SK-N-SH (cell line): ENCODE measurements around the gene DNAH3. TPM values are rescaled to one million over a fixed set of nuclear protein-coding genes. Genes with fewer than 3 reads are reported as not detected.

Experiments used
- CTCF ChIA-PET: fragments of 300-600, 350-600 bp; formaldehyde crosslinking; extraction: SDS; loops from one replicate; lab custom pipeline; 2021; lab: Yijun Ruan, JAX
- POLR2A ChIA-PET: fragments of 350-600 bp; sonication (Branson Sonifier 250); formaldehyde crosslinking; extraction: SDS; loops from one replicate; lab custom pipeline; 2020; ENCODE audit warnings: antibody characterized with exemption, inconsistent platforms; lab: Yijun Ruan, JAX
- DNase-seq: peaks from one replicate; pipeline ENCODE4 v3.0.0; 2012
- H2AFZ ChIP-seq: fragments of 200-600 bp; sonication (generic); 2 replicates; pipeline ENCODE4 v1.8.1; 2016; ENCODE audit warnings: antibody characterized with exemption, mild to moderate bottlenecking, low read depth
- H3F3A ChIP-seq: fragments of 200-600 bp; sonication (generic); replicated peaks from 2 replicates; pipeline ENCODE3; 2016; ENCODE audit warnings: antibody characterized with exemption, mild to moderate bottlenecking; ENCODE audit not compliant: insufficient read depth
- H3K27ac ChIP-seq, 2 experiments: fragments of 200-500 bp in 1 of 2; fragments of 200-600 bp in 1 of 2; sonication (Bioruptor generic) in 1 of 2; sonication (generic), shearing (Covaris generic) in 1 of 2; 2 replicates each; pipeline versions ENCODE4 v1.5.1 to v1.6.1; 2014 to 2016; ENCODE audit warnings: low read depth in 2 of 2, inconsistent platforms in 1 of 2, low read length in 1 of 2, mild to moderate bottlenecking in 1 of 2, mixed read lengths in 1 of 2
- H3K27me3 ChIP-seq: fragments of 200-600 bp; sonication (generic), shearing (Covaris generic); 2 replicates; pipeline ENCODE4 v1.6.1; 2016; ENCODE audit warnings: mixed run types; ENCODE audit not compliant: insufficient read depth
- H3K36me3 ChIP-seq, 2 experiments: fragments of 200-500 bp in 1 of 2; fragments of 200-600 bp in 1 of 2; sonication (Bioruptor generic) in 1 of 2; sonication (generic) in 1 of 2; replicated peaks in 1 of 2; 2 replicates each; pipeline versions ENCODE3 to v1.5.1; 2014 to 2016; ENCODE audit warnings: low read length in 1 of 2, mild to moderate bottlenecking in 1 of 2; ENCODE audit not compliant: insufficient read depth in 2 of 2, control insufficient read depth in 1 of 2
- H3K4me1 ChIP-seq, 2 experiments: fragments of 200-500 bp in 1 of 2; fragments of 200-600 bp in 1 of 2; sonication (Bioruptor generic) in 1 of 2; sonication (generic), shearing (Covaris generic) in 1 of 2; 2 replicates each; pipeline versions ENCODE4 v1.5.1 to v1.6.1; 2014 to 2016; ENCODE audit warnings: low read depth in 1 of 2, low read length in 1 of 2, mixed run types in 1 of 2; ENCODE audit not compliant: insufficient read depth in 2 of 2, control insufficient read depth in 1 of 2
- H3K4me2 ChIP-seq: fragments of 200-600 bp; sonication (generic), shearing (Covaris generic); 2 replicates; pipeline ENCODE4 v1.6.1; 2017; ENCODE audit warnings: mixed run types
- H3K4me3 ChIP-seq, 2 experiments: fragments of 200-500 bp in 1 of 2; fragments of 200-600 bp in 1 of 2; sonication (Bioruptor generic) in 1 of 2; sonication (generic), shearing (Covaris generic) in 1 of 2; 2 replicates each; pipeline versions ENCODE4 v1.5.1 to v1.8.1; 2014 to 2016; ENCODE audit warnings: low read depth in 2 of 2, inconsistent platforms in 1 of 2, low read length in 1 of 2, mild to moderate bottlenecking in 1 of 2, mixed read lengths in 1 of 2, moderate library complexity in 1 of 2
- H3K79me2 ChIP-seq: fragments of 200-600 bp; sonication (generic); 2 replicates; pipeline ENCODE4 v1.8.1; 2017; ENCODE audit warnings: mild to moderate bottlenecking; ENCODE audit not compliant: insufficient read depth
- H3K9ac ChIP-seq: fragments of 200-600 bp; sonication (generic); 2 replicates; pipeline ENCODE4 v1.6.1; 2017; ENCODE audit warnings: mixed run types
- H3K9me2 ChIP-seq: fragments of 200-600 bp; sonication (generic); 2 replicates; pipeline ENCODE4 v1.6.1; 2017; ENCODE audit warnings: mixed run types
- H3K9me3 ChIP-seq: fragments of 200-600 bp; sonication (generic); 2 replicates; pipeline ENCODE4 v1.6.1; 2017; ENCODE audit warnings: mixed run types, mild to moderate bottlenecking, moderate library complexity
- H4K20me1 ChIP-seq: fragments of 200-600 bp; sonication (generic); 2 replicates; pipeline ENCODE4 v1.6.1; 2017; ENCODE audit warnings: mild to moderate bottlenecking, mixed run types; ENCODE audit not compliant: insufficient read depth
- ELF1 ChIP-seq: IDR thresholded peaks from 2 replicates; pipeline ENCODE4 v1.4.0; 2012
- FOSL2 ChIP-seq: IDR thresholded peaks from 2 replicates; pipeline ENCODE4 v1.4.0; 2012; ENCODE audit warnings: low read depth, mild to moderate bottlenecking, moderate library complexity, borderline replicate concordance
- MXI1 ChIP-seq: IDR thresholded peaks from 2 replicates; pipeline ENCODE4 v1.6.1; 2012; ENCODE audit warnings: mild to moderate bottlenecking, low read depth, low read length, improper control_type of control experiment
- NRF1 ChIP-seq: IDR thresholded peaks from 2 replicates; pipeline ENCODE4 v1.6.1; 2012; ENCODE audit warnings: low read depth, mild to moderate bottlenecking, low read length
- REST ChIP-seq: IDR thresholded peaks from 2 replicates; pipeline ENCODE4 v1.6.1; 2012; ENCODE audit warnings: mild to moderate bottlenecking, low read depth, low read length, moderate library complexity
- RXRA ChIP-seq: IDR thresholded peaks from 2 replicates; pipeline ENCODE4 v1.4.0; 2012; ENCODE audit warnings: low read depth, mild to moderate bottlenecking, borderline replicate concordance
- TCF12 ChIP-seq: IDR thresholded peaks from 2 replicates; pipeline ENCODE4 v1.4.0; 2012
- USF1 ChIP-seq: IDR thresholded peaks from 2 replicates; pipeline ENCODE4 v1.4.0; 2012; ENCODE audit warnings: low read depth, borderline replicate concordance
- YY1 ChIP-seq: IDR thresholded peaks from 2 replicates; pipeline ENCODE4 v1.4.0; 2012; ENCODE audit warnings: low read depth, mild to moderate bottlenecking
- WGBS: methylation state at CpG from one replicate; pipeline ENCODE4 v1.1.6; 2017; ENCODE audit warnings: low lambda C conversion rate; 5-methylcytosine and 5-hydroxymethylcytosine counted together
- polyA plus RNA-seq, 3 experiments: library from polyadenylated mRNA; depleted of rRNA; stranded (reverse); fragments of >200 nt; gene quantifications; 2 replicates each; pipeline ENCODE4 v1.2.3, GENCODE V29; 2012

DNAH3 gene
- polyA plus RNA-seq, 1 of the 3 experiments (the other 2 are of a cell fraction) = not detected

- H3K4me1 ChIP-seq = peaks cover 0 to 4% of the 10 kb centered on the region in 2 experiments; a peak in 1 of 4 replicates
- peak; percentile 17; the same call in 1 of the 2 replicates for TF ChIP-seq FOSL2
- TF ChIP-seq NRF1 = no peak
- TF ChIP-seq TCF12 = no peak
- TF ChIP-seq RXRA = no peak
- TF ChIP-seq MXI1 = no peak
- no peak for TF ChIP-seq ELF1
- no peak for TF ChIP-seq YY1
- TF ChIP-seq, all 33 proteins: peak for 1
- Histone ChIP-seq H3K4me2 (no peak overlapping the region), H3K4me3 (no peak overlapping the region), H3K36me3 (peaks cover 8 to 9% of the 10 kb centered on the region in 2 experiments), H3K9me3 (no peaks in the 10 kb centered on the region), H3K27me3 (no peaks in the 10 kb centered on the region), H2AFZ (no peak overlapping the region), H3K9me2 (no peaks in the 10 kb centered on the region), H3K27ac (no peak overlapping the region), H3K79me2 (no peaks in the 10 kb centered on the region), H4K20me1 (no peaks in the 10 kb centered on the region), H3K9ac (no peak overlapping the region), H3F3A (no peaks in the 10 kb centered on the region)
- DNase-seq = no peak
- ChIA-PET CTCF (interaction anchor here (2.6 kb wide), 1 partner anchor 21 kb away, joined by 11 read pairs; no protein-coding TSS in a partner anchor), POLR2A (no interaction called here)
- WGBS = 85% methylated on average over 9 of the region's 9 CpGs
Observed at GRCh38 chr16:21167360-21167759, 16.7 kb upstream of the DNAH3 start.

- no peaks in the 10 kb centered on the region for H3K27me3 ChIP-seq
- peaks cover 8% of the 10 kb centered on the region in 2 experiments for H3K36me3 ChIP-seq
- 95% methylated on average over 9 of the region's 9 CpGs for WGBS
- TF ChIP-seq USF1 (no peak), REST (peak; percentile 90)
- H3K9me3 ChIP-seq = no peaks in the 10 kb centered on the region
- CTCF ChIA-PET = interaction anchor here (1.7 to 2.6 kb wide), 2 partner anchors 10 to 22 kb away, joined by 5 to 11 read pairs; no protein-coding TSS in a partner anchor
- no peaks in the 10 kb centered on the region for H3F3A ChIP-seq
- no peak overlapping the region for H3K9ac ChIP-seq
- no peaks in the 10 kb centered on the region for H3K79me2 ChIP-seq
- DNase-seq = no peak
- H3K4me3 ChIP-seq = no peak overlapping the region
- H3K4me2 ChIP-seq = no peak overlapping the region
- H4K20me1 ChIP-seq = no peaks in the 10 kb centered on the region
- no peak overlapping the region for H2AFZ ChIP-seq
- no peak overlapping the region for H3K27ac ChIP-seq
- POLR2A ChIA-PET = no interaction called here
- H3K9me2 ChIP-seq = no peaks in the 10 kb centered on the region
- peaks cover 0 to 4% of the 10 kb centered on the region in 2 experiments; a peak in 1 of 4 replicates for H3K4me1 ChIP-seq
Observed at GRCh38 chr16:21166561-21166961, 15.9 kb upstream of the DNAH3 start.
